ENCODE results near the gene OSMR. TPM values are rescaled to one million over a fixed set of nuclear protein-coding genes. Genes with fewer than 3 reads are reported as not detected.

OSMR gene
- total and polyA plus RNA-seq, 2 of the 13 experiments (the other 11 are each of a cell fraction or from before 2014, with no cell fraction given): 21.3 to 86.5 TPM

GRCh38 chr5:38830521-38831051, 15.2 kb upstream of the OSMR start (continued):
- TF ChIP-seq RBM22 (optimal IDR thresholded peaks at IDR 0.05; ENCODE audit: low read length): no peak
- TF ChIP-seq ARHGAP35 (CRISPR knock-in tag; IDR thresholded peaks at IDR 0.05; ENCODE audit: borderline replicate concordance): no peak
- TF ChIP-seq NFKBIZ (CRISPR knock-in tag; IDR thresholded peaks at IDR 0.05): peak; percentile 76; the same call in 1 of the 2 replicates
- peak; percentile 40; the same call in 1 of the 2 replicates for TF ChIP-seq ELF1 (CRISPR knock-in tag; IDR thresholded peaks at IDR 0.05)
- 0 out of 2 replicates have a peak, but pooled peaks have one; percentile 41 for TF ChIP-seq KDM6A (CRISPR knock-in tag; IDR thresholded peaks at IDR 0.05; ENCODE audit: low read depth)
- TF ChIP-seq GMEB1 (CRISPR knock-in tag; IDR thresholded peaks at IDR 0.05; ENCODE audit: borderline replicate concordance): no peak
- no peak for TF ChIP-seq ZNF326 (CRISPR knock-in tag; IDR thresholded peaks at IDR 0.05; ENCODE audit: borderline replicate concordance)
- TF ChIP-seq XRCC5 (optimal IDR thresholded peaks at IDR 0.05; ENCODE audit: low read length): peak; percentile 20
- peak; percentile 84 for TF ChIP-seq MED1 (CRISPR knock-in tag; IDR thresholded peaks at IDR 0.05)
- TF ChIP-seq RBM39 (IDR thresholded peaks at IDR 0.05; ENCODE audit: low read depth, low read length, poor library complexity, severe bottlenecking): no peak
- TF ChIP-seq ZSCAN20 (CRISPR knock-in tag; IDR thresholded peaks at IDR 0.05; ENCODE audit: borderline replicate concordance): no peak
- TF ChIP-seq CEBPB (IDR thresholded peaks at IDR 0.05; ENCODE audit: borderline replicate concordance, low read depth, low read length): peak; percentile 98
- peak; percentile 74; the same call in 1 of the 2 replicates for TF ChIP-seq FOXK1 (CRISPR knock-in tag; IDR thresholded peaks at IDR 0.05; ENCODE audit: borderline replicate concordance, low read depth)
- no peak for TF ChIP-seq ZNF318 (CRISPR knock-in tag; IDR thresholded peaks at IDR 0.05)
- no peak for TF ChIP-seq ZNF34 (CRISPR knock-in tag; IDR thresholded peaks at IDR 0.05; ENCODE audit: borderline replicate concordance)
- TF ChIP-seq SUZ12 (IDR thresholded peaks at IDR 0.05; ENCODE audit: low read depth, low read length): no peak
- TF ChIP-seq SALL1 (CRISPR knock-in tag; IDR thresholded peaks at IDR 0.05): peak; percentile 88
- TF ChIP-seq KAT8 (CRISPR knock-in tag; IDR thresholded peaks at IDR 0.05): peak; percentile 61
